ENCODE data around the gene SOX9.

Gene SOX9

DNA sequence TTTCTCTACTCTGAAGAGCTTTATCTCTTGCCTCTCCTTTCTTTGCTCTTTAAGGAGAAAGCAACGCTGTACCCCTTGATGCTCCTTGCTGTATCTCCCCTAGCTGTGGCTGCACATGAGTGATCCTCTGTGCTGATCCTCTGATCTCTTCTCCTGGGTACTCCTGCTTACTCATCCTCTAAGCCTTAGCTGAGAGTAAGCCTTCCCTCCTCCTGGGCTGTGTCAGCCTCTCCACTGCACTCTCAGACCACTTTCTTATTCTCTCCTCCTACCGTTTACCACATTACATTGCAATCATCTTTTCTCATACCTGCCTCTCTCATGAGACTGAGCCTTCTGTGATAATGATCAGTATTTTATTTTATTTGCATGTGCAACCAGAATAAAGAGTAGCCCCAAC is 25.1 kb downstream of the SOX9 start:
- Histone ChIP-seq H3K79me2 (ENCODE audit: insufficient read depth, low read length) (no peaks in the 10 kb centered on the region), H3K36me3 (ENCODE audit: low read length) (no peaks in the 10 kb centered on the region), H4K20me1 (ENCODE audit: low read depth, low read length) (no peaks in the 10 kb centered on the region), H3K9me2 (replicated peaks; ENCODE audit: insufficient read depth, low read length) (no peaks in the 10 kb centered on the region), H3K27ac (ENCODE audit: low read depth, low read length) (no peak overlapping the region), H3F3A (ENCODE audit: insufficient read depth) (no peaks in the 10 kb centered on the region), H3K4me3 (ENCODE audit: insufficient read depth, low read length, poor library complexity, severe bottlenecking) (no peak overlapping the region), H2AFZ (ENCODE audit: low read depth, low read length, severe bottlenecking) (no peak overlapping the region), H3K4me2 (ENCODE audit: low read depth, low read length, poor library complexity, severe bottlenecking) (no peak overlapping the region), H3K9me3 (ENCODE audit: insufficient read depth, low read length) (no peaks in the 10 kb centered on the region), H3K27me3 (ENCODE audit: low read length) (no peaks in the 10 kb centered on the region), H3K9ac (ENCODE audit: low read length) (no peak overlapping the region)
- TF ChIP-seq EZH2phosphoT487 (conservative IDR thresholded peaks at IDR 0.05; ENCODE audit: low read length) (no peak), CTCF (IDR thresholded peaks at IDR 0.05; ENCODE audit: insufficient read depth, low read length, poor library complexity, severe bottlenecking) (no peak)

- H3F3A ChIP-seq (ENCODE audit: insufficient read depth), result no peaks in the 10 kb centered on the region
- no peak overlapping the region for H2AFZ ChIP-seq (ENCODE audit: low read depth, low read length, severe bottlenecking)
- no peaks in the 10 kb centered on the region for H3K36me3 ChIP-seq (ENCODE audit: low read length)
- H3K9ac ChIP-seq (ENCODE audit: low read length), result no peak overlapping the region
- no peaks in the 10 kb centered on the region for H3K79me2 ChIP-seq (ENCODE audit: insufficient read depth, low read length)
- no peak overlapping the region for H3K27ac ChIP-seq (ENCODE audit: low read depth, low read length)
- H3K4me3 ChIP-seq (ENCODE audit: insufficient read depth, low read length, poor library complexity, severe bottlenecking), result no peak overlapping the region
- no peaks in the 10 kb centered on the region for H3K9me3 ChIP-seq (ENCODE audit: insufficient read depth, low read length)
- no peaks in the 10 kb centered on the region for H4K20me1 ChIP-seq (ENCODE audit: low read depth, low read length)
- H3K27me3 ChIP-seq (ENCODE audit: low read length), result no peaks in the 10 kb centered on the region
- TF ChIP-seq CTCF (IDR thresholded peaks at IDR 0.05; ENCODE audit: insufficient read depth, low read length, poor library complexity, severe bottlenecking), result no peak
- TF ChIP-seq EZH2phosphoT487 (conservative IDR thresholded peaks at IDR 0.05; ENCODE audit: low read length), result no peak
- no peak overlapping the region for H3K4me2 ChIP-seq (ENCODE audit: low read depth, low read length, poor library complexity, severe bottlenecking)
- no peaks in the 10 kb centered on the region for H3K9me2 ChIP-seq (replicated peaks; ENCODE audit: insufficient read depth, low read length)
Measured at GRCh38 chr17:72146371-72146770, 25.6 kb downstream of the SOX9 start.

GRCh38 chr17:72150632-72151460 is 30.0 kb downstream of the SOX9 start:
- H3K27ac ChIP-seq (ENCODE audit: low read depth, low read length), result no peak overlapping the region
- H3K9me3 ChIP-seq (ENCODE audit: insufficient read depth, low read length), result no peaks in the 10 kb centered on the region
- H3K4me3 ChIP-seq (ENCODE audit: insufficient read depth, low read length, poor library complexity, severe bottlenecking), result no peak overlapping the region
- no peaks in the 10 kb centered on the region for H3K27me3 ChIP-seq (ENCODE audit: low read length)
- no peak overlapping the region for H2AFZ ChIP-seq (ENCODE audit: low read depth, low read length, severe bottlenecking)
- no peak overlapping the region for H3K9ac ChIP-seq (ENCODE audit: low read length)
- no peaks in the 10 kb centered on the region for H4K20me1 ChIP-seq (ENCODE audit: low read depth, low read length)
- TF ChIP-seq CTCF (IDR thresholded peaks at IDR 0.05; ENCODE audit: insufficient read depth, low read length, poor library complexity, severe bottlenecking), result no peak
- no peak for TF ChIP-seq EZH2phosphoT487 (conservative IDR thresholded peaks at IDR 0.05; ENCODE audit: low read length)
- H3K4me2 ChIP-seq (ENCODE audit: low read depth, low read length, poor library complexity, severe bottlenecking), result no peak overlapping the region
- no peaks in the 10 kb centered on the region for H3F3A ChIP-seq (ENCODE audit: insufficient read depth)
- no peaks in the 10 kb centered on the region for H3K36me3 ChIP-seq (ENCODE audit: low read length)
- no peaks in the 10 kb centered on the region for H3K9me2 ChIP-seq (replicated peaks; ENCODE audit: insufficient read depth, low read length)
- no peaks in the 10 kb centered on the region for H3K79me2 ChIP-seq (ENCODE audit: insufficient read depth, low read length)
